ENCODE measurements around the gene OR52E2. TPM values are rescaled to one million over a fixed set of nuclear protein-coding genes. Genes with fewer than 3 reads are reported as not detected.
"Not testable (repeated sequence)": the region's sequence is repeated elsewhere in the genome, so short reads cannot be mapped to it uniquely, and the experiment has no call there.

OR52E2 gene
- not detected in 2 replicates for polyA plus RNA-seq (2014; cell fraction: cytosol; rRNA removed)
- polyA plus RNA-seq (2014; cell fraction: nucleus; rRNA removed): not detected in 2 replicates

DNA sequence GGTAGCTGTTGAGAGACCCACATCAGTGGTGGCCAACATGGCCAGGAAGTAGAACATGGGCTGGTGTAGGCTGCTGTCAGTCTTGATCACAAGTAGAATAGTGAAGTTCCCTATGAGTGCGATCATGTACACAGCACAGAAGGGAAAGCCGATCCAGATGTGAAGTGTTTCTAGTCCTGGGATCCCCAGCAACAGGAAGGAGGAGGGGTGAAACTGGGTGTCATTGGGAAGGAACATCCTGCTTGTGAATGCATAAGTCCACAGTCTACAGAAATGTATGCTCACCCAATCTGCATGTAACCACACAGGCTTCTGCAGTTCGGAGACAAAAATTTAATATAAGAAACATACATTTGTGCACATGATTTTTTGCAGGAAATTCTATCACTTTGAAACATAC lies at the start of gene OR52E2:
Gene OR52E2, minus strand, starts transcription at position 237 of the 400 bp plus-strand sequence. Its CDS starts 0 bp downstream, at position 237.
- no peak for DNase-seq (ENCODE audit: low spot score)

DNA sequence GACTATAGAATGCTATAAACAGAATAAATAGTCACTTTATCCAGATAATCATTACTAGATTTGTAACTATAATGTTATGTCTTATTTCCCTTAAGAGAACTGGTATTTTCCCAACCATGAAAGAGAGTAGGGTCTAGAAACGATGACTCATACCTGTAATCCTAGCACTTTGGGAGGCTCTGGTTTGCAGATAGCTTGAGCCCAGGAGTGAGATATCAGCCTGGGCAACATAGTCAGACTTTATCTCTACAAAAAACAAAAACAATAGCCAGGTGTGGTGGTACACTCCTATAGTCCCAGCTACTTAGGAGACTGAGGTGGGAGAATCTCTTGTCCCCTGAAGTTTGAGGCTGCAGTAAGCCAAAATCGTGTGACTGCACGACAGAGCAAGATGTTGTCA lies 47.9 kb upstream of the OR52E2 start:
- no peak for DNase-seq (ENCODE audit: low spot score)

DNA sequence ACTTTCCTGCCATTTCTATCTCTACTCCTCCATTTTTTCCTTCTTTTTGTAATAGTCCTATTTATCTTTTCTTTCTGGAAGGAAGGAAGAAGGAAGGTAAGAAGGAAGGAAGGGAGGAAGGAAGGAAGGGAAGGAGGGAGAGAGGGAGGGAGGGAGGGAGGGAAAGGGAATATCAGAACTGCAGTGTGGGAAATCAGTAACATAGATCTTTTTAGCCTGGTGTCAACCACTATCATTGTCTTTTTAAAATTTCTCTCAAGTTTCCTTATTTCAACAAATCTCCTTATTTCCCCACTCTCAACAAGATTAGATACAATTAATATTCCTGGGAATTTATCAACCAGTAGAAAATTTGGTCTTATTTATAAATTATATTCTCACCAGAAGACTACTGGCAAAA lies 43.6 kb upstream of the OR52E2 start:
- DNase-seq (ENCODE audit: low spot score): no peak

DNA sequence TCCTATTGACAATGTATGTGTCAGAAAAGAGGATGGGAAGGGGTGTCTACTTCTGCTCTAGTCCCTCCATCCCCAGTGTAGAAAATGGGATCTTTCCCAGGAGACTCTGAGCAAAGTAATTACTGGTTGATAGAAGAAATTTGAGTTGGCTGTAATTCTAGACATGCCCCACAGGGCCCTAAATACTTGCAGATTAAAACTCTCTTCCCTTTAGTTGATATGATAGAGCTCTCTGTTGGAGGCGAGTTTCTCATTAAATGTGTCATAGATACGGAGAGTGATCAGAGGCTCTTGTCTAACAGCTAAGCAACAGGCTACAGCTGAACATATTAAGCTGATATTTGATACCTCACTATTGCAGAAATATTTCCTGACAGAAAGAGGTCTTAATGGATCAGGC lies 42.8 kb upstream of the OR52E2 start:
- DNase-seq (ENCODE audit: low spot score): no peak

DNA sequence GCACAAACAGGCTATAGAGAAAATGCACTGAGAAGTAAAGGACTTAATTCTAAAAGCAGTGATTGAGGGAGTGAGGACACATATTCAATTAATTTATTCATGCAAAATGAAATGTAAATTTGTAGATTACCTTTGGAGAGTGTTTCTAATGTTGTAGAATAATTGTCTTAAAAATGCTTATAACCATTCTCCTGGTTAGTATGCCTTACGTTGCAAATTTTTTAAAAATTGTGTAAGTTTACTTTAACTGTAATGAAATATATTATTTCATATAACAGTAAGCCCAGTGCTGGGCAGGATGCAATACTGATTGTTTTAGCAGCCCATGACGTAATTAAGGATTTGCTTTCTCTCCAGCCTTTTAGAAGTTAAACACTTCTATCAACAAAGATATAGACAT lies 36.6 kb upstream of the OR52E2 start:
- no peak for DNase-seq (ENCODE audit: low spot score)

DNA sequence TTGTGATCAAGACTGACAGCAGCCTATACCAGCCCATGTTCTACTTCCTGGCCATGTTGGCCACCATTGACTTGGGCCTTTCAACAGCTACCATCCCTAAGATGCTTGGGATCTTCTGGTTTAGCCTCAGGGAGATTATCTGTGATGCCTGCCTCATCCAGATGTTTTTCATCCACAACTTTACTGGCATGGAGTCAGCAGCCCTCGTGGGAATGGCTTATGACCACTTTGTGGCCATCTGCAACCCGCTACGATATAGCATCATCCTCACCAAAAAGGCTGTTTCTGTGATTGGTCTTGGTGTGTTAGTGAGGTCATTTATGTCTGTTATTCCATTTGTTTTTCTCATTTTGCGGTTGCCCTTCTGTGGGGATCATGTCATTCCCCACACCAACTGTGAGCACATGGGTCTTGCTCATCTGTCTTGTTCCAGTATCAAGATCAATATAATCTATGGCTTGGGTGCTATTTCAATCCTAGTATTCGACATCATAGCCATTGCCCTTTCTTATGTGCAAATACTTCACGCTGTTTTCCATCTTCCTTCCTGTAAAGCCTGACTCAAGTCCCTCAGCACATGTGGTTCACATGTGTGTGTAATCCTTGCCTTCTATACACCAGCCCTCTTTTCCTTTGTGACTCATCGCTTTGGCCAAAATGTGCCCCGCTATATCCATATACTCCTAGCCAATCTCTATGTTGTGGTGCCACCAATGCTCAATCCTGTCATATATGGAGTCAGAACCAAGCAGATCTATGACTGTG lies 33.6 kb upstream of the OR52E2 start:
- no peak for DNase-seq (ENCODE audit: low spot score)

DNA sequence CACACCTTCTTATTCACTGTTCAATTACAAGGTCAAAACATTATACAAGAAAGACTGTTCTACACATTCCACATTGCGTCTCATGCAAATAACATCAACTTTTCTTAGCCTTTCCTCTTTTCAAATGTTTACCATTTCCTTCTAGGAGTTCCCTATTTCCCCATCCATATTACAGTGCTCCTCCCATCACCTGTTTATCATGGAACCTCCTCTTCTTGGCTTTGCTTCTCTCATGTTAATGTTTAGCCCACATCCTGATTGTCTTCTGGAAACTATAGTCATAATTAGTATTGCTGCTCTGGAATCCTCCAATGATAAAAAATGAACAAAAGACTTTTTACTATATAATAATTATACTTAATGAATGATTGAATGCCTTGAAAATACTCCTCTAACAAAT lies 31.2 kb upstream of the OR52E2 start:
- no peak for DNase-seq (ENCODE audit: low spot score)

DNA sequence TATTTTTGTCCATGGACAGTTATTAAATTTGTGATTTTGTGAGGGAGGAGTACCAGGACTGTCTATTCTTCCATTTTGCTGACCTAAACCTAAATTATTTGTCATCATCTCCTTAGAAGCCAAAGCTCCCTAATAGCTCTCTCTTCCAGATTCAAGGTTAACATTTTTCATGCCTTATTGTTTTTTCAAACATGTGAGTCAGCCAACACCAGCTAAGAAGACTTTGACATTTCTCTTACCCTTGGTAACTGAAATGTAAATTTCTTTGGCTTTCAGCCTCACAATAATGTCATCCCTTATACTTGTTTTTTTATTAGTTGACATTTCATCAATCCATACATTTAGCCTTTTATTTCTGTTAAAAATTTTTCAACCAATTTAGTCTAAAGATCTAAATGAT lies 29.1 kb upstream of the OR52E2 start:
- DNase-seq (ENCODE audit: low spot score): no peak

DNA sequence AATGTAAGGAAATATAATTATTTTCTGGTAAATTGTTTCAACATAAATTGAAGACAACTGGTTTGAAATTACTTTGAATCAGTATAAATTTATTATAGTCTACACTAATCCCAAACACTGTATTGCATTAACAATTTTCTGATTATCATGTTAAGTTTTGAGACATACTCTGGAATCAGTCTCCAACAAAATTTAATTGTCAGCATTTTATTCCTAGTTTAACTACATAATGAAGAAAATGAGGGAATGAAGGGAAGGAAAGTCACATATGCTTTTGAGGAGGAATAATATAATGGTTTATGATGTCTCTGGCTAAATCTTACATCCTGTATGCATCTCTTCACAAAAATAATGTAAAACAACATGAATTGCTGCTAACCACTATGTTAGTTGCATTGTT lies 24.2 kb upstream of the OR52E2 start:
- no peak for DNase-seq (ENCODE audit: low spot score)

DNA sequence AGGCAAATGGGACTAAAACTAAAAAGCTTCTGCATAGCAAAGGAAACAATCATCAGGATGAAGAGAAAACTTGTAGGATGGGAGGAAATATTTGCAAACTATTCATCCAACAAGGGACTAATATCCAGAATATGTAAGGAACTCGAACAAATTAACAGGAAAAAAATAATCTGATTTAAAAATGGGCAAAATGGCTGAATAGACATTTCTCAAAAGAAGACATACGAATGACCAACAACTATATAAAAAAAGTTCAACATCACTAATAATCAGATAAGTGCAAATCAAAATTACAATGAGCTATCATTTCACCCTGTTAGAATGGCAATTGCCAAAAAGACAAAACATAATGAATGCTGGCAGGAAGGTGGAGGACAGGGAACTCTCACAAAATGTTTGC lies 22.0 kb upstream of the OR52E2 start:
- no peak for DNase-seq (ENCODE audit: low spot score)

DNA sequence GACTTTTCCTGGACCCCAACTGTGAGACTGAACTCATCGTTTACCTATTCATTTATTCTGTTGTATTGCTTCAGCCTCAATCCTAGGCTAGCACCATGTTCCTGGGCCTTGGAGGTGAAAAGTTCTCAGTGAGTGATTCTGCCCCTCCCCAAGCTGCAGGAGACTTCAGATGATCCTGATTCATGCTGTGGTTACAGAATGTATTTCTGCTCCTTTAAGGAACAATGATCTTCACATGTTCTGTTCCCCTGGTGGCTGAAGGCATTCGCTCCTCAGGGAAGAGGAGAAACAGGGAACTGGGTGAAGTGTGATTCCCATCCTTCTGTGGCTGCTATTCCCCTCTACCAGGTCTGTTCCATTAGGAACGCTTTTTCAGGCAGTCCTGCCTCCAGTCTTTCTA lies 12.4 kb upstream of the OR52E2 start:
- no peak for DNase-seq (ENCODE audit: low spot score)

DNA sequence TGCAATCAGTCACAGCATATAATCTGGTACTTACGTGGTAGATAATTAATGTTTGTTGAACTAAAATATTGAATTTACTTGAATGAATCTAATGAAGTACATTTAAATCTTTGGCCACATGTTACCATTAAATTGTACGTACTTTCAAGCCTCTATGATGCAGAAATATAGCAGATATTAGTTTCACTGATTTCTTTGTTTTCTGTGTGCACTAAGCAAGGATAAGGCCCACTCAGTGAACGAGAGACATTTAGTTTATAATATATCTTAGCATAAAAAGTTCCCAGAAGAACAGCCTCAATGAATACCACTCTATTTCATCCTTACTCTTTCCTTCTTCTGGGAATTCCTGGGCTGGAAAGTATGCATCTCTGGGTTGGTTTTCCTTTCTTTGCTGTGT lies 9.8 kb upstream of the OR52E2 start, which contains the start of gene OR52E1:
Gene OR52E1, plus strand, starts transcription at position 301 of the 400 bp plus-strand sequence.
- DNase-seq (ENCODE audit: low spot score): no peak

DNA sequence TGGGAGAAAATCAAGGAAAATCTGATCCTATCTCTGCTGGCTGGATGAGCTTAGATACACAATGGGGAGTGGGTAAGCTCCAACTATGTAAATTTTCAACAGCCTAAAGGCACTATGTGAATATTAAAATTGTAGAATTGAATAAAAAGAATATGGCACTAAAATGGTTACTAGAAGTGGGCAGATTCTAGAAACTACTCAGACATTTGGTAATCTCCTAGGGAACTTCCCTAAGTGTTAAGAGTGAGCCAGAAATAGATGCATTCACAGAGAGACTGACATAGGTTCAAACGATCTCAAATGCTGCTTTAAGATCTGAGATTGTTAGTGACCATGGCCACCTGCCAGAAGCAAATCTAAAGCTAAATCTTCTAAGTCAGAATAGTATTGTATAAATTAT lies 5.6 kb upstream of the OR52E2 start:
- DNase-seq (ENCODE audit: low spot score): no peak

DNA sequence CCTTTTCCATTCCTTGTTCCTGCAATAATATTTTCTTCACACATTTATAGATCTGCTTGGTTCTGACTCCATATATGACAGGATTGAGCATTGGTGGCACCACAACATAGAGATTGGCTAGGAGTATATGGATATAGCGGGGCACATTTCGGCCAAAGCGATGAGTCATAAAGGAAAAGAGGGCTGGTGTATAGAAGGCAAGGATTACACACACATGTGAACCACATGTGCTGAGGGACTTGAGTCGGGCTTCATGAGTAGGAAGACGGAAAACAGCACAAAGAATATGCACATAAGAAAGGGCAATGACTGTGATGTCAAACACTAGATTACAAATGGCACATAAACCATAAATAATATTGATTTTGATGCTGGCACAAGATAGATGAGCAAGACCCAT lies 748 bp downstream of the OR52E2 start:
- not testable (repeated sequence) for DNase-seq (ENCODE audit: low spot score)

DNA sequence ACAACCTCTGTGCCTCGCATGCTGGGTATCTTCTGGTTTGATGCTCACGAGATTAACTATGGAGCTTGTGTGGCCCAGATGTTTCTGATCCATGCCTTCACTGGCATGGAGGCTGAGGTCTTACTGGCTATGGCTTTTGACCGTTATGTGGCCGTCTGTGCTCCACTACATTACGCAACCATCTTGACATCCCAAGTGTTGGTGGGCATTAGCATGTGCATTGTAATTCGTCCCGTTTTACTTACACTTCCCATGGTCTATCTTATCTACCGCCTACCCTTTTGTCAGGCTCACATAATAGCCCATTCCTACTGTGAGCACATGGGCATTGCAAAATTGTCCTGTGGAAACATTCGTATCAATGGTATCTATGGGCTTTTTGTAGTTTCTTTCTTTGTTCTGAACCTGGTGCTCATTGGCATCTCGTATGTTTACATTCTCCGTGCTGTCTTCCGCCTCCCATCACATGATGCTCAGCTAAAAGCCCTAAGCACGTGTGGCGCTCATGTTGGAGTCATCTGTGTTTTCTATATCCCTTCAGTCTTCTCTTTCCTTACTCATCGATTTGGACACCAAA lies 12.6 kb downstream of the OR52E2 start:
- no peak for DNase-seq (ENCODE audit: low spot score)

DNA sequence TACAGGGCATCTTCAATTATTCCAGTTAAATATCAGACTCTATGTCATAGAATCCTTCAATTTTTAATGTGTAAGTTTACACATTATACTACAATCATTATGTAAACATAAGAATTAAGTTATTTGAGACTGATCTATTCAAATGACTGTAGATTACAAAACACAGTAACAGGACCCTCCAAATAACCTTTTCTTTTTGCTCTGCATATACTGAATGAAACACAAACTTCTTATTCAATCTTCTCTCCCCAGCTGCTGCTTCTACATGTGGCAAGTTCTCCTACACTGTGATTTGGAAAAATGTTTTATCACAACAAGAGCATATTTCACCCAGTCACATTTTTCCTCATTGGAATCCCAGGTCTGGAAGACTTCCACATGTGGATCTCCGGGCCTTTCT lies 13.2 kb downstream of the OR52E2 start, which contains the start of gene OR52J3:
Gene OR52J3, plus strand, starts transcription at position 301 of the 400 bp plus-strand sequence. Its CDS starts 0 bp downstream, at position 301.
- no peak for DNase-seq (ENCODE audit: low spot score)

DNA sequence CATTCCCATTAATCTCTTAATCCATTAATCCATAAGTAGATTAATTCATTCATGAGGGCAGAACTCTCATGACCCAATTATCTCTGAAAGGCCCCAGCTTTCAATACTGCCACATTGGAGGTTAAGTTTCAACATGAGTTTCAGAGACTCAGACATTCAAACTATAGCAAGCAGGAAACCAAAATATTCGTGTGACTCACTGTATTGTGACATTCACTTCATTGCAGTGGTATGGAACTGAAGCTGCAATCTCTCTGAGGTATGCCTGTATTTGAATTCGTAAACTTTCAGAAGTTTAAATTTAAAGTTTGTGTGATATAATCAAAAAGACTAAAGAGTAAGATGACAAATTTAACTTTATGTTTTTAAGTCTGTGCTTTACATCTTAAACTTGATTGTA lies 16.0 kb downstream of the OR52E2 start:
- no peak for DNase-seq (ENCODE audit: low spot score)

DNA sequence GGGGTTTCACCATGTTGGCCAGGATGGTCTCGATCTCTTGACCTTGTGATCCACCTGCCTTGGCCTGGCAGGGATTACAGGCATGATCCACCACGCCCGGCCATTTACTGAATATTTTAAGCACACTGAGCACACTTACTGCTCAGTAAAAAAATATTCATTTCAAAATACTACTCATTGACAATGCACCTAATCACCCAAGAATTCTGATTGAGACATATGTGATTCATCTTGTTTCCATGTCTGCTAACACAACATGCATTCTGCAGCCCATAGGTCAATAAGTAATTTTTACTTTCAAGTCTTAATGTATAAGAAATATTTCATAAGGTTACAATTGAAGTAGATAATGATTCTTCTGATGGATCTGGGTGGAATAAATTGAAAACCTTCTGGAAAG lies 17.3 kb downstream of the OR52E2 start:
- no peak for DNase-seq (ENCODE audit: low spot score)

DNA sequence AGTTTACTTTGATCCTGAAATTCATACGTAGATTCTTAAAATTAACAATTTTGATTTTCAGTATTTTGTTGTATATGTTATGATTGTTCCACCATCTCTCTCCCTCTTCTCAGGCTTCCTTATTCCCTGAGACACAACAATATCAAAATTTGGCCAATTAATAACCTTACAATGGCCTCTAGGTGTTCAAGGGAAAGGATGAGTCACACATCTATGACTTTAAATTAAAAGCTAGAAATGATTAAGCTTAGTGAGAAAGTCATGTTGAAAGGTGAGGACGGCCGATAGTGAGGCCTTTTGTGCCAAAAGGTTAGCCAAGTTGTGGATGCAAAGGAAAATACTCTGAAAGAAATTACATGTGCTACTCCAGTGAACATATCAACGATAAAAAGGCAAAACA lies 18.6 kb downstream of the OR52E2 start:
- DNase-seq (ENCODE audit: low spot score): no peak

DNA sequence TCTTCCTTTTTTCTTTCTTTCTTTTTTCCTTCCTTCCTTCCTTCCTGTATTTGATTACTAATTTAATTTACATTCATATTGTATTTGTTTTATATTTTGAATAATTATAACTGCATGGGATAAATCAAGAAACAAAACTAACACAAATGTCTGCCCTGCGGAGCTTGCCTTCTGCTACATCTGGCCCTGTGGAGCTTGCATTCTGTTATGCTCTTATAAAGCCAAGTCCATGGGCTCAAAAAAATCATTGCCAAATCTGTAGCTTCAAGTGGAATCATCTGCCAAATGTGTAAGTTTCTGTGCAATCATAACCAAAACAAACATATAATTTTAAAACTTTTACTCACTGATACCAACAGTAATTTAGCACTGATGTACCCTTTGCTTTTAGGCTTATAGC lies 21.1 kb downstream of the OR52E2 start:
- no peak for DNase-seq (ENCODE audit: low spot score)

DNA sequence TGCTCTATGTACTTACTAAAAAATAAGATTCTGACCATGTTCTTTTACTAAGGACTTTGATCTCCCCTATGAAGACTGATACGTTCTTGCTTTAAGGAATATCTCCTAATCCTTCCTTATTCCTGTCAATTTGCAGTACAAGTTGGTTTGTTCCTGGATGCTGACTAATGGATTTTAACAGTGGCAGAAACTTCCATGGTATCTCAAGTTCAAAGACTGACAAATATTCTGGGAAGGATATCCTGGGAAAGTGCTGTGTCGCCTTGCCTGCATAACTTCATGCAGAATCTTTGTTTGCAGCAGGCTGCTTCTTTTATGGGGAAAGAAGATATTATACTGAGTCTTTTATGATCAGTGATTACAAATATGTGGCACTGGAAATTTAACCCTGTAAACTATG lies 21.5 kb downstream of the OR52E2 start:
- no peak for DNase-seq (ENCODE audit: low spot score)

DNA sequence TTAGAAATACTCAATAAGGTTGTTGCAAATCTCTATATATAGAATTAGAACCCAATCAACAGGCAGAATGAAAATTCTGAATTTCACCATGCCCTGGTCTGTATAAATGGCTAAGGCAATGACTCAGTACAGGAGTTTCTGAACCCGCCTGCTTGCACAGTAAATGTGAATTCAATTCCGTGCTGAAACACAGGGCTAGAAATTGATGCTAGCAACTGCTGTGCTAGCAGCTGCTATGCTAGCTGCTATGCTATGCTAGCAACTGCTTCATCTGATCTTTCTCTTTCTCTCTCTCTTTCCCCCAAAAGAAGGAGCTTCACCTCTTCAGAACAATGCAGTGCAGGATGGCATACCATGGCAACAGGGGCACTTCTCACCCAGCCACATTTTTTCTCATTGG lies 22.8 kb downstream of the OR52E2 start:
- DNase-seq (ENCODE audit: low spot score): no peak

DNA sequence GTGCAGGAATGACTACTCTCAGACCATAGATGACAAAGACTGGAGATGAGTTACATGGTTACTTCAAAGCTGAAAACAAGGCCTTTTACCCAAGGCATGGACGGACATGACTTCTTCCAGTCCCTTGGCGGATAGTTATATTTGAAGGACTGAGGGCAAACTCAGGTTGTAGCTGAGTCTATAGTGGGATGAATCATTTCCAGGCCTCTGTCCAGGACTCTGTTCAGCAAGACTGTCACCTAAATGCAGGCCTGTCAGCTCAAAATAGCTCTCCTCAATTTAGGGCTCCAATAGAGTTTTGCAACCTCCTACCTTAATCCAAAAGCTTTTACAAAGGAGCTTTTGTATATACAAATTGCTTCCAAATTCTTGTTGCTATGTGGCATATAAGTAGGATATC lies 37.4 kb downstream of the OR52E2 start:
- DNase-seq (ENCODE audit: low spot score): no peak
